Mesothelial cell of epicardium (in vitro differentiated cells): Measurements from ENCODE around the gene PRAMEF17. TPM values are rescaled to one million over a fixed set of nuclear protein-coding genes. Genes with fewer than 3 reads are reported as not detected.
"Not testable (repeated sequence)": the region's sequence is repeated elsewhere in the genome, so short reads cannot be mapped to it uniquely, and the experiment has no call there.

Experiments
- DNase-seq, 2 experiments: peaks; one replicate each; pipeline ENCODE4 v3.0.0; 2021; ENCODE audit warnings: low spot score in 2 of 2; ENCODE audit not compliant: unreplicated experiment in 2 of 2
- H3K27ac Mint-ChIP-seq: 2 replicates; pipeline ENCODE4 v1.8.0; 2021; ENCODE audit warnings: mixed read lengths
- H3K27me3 Mint-ChIP-seq: 2 replicates; pipeline ENCODE4 v1.8.0; 2021; ENCODE audit warnings: low read depth, mixed read lengths
- H3K36me3 Mint-ChIP-seq: 2 replicates; pipeline ENCODE4 v1.8.0; 2021; ENCODE audit warnings: mixed read lengths
- H3K4me1 Mint-ChIP-seq: 2 replicates; pipeline ENCODE4 v1.8.0; 2021; ENCODE audit warnings: mixed read lengths
- H3K4me3 Mint-ChIP-seq: 2 replicates; pipeline ENCODE4 v1.8.0; 2021; ENCODE audit warnings: mild to moderate bottlenecking, moderate library complexity, mixed read lengths
- H3K9me3 Mint-ChIP-seq: 2 replicates; pipeline ENCODE4 v1.8.0; 2021; ENCODE audit warnings: mixed read lengths
- CTCF ChIP-seq: fragments of 200-600 bp; sonication (generic); IDR thresholded peaks from one replicate; pipeline ENCODE4 v1.5.0; 2021; ENCODE audit warnings: antibody characterized with exemption; ENCODE audit not compliant: unreplicated experiment
- total RNA-seq: library from RNA; stranded (reverse); gene quantifications from 3 replicates; pipeline ENCODE4 v1.2.1, GENCODE V29; 2021

Gene PRAMEF17
- total RNA-seq, 1 donor from 2014 or later = not detected

DNA sequence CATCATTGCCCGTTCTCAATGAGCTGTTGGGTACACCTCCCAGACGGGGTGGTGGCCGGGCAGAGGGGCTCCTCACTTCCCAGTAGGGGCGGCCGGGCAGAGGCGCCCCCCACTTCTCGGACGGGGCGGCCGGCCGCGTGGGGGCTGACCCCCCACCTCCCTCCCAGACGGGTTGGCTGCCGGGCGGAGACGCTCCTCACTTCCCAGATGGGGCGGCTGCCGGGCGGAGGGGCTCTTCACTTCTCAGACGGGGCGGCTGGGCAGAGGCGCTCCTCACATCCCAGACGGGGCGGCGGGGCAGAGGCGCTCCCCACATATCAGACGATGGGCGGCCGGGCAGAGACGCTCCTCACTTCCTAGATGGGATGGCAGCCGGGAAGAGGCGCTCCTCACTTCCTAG is 5.3 kb downstream of the PRAMEF17 start:
- H3K9me3 Mint-ChIP-seq = peaks cover 38% of the 10 kb centered on the region
- H3K4me1 Mint-ChIP-seq, DNase-seq, H3K27me3 Mint-ChIP-seq, H3K27ac Mint-ChIP-seq, H3K36me3 Mint-ChIP-seq, H3K4me3 Mint-ChIP-seq: not testable (repeated sequence)

GRCh38 chr1:13395311-13395710 is 5.9 kb downstream of the PRAMEF17 start:
- DNase-seq, H3K27me3 Mint-ChIP-seq, H3K4me1 Mint-ChIP-seq, H3K36me3 Mint-ChIP-seq, H3K4me3 Mint-ChIP-seq, H3K27ac Mint-ChIP-seq: not testable (repeated sequence)
- peaks cover 39% of the 10 kb centered on the region for H3K9me3 Mint-ChIP-seq

- no peaks in the 10 kb centered on the region for H3K27me3 Mint-ChIP-seq
- no peak for TF ChIP-seq CTCF
- H3K9me3 Mint-ChIP-seq = peaks cover 42% of the 10 kb centered on the region
- H3K4me1 Mint-ChIP-seq = no peaks in the 10 kb centered on the region
- no peak overlapping the region for H3K4me3 Mint-ChIP-seq
- DNase-seq = no peak
- no peak overlapping the region for H3K27ac Mint-ChIP-seq
- no peaks in the 10 kb centered on the region for H3K36me3 Mint-ChIP-seq
Observed at GRCh38 chr1:13407811-13408210, 18.4 kb downstream of the PRAMEF17 start.

- peaks cover 33% of the 10 kb centered on the region for H3K9me3 Mint-ChIP-seq
- not testable (repeated sequence) for H3K27me3 Mint-ChIP-seq, H3K4me3 Mint-ChIP-seq, DNase-seq, H3K4me1 Mint-ChIP-seq, H3K27ac Mint-ChIP-seq, H3K36me3 Mint-ChIP-seq
Observed at GRCh38 chr1:13410150-13410549, 20.7 kb downstream of the PRAMEF17 start, which contains the start of gene PRAMEF20. TSS of gene PRAMEF20 (plus strand) at chr1:13410450. CDS start at chr1:13416355, 5,905 bp downstream.

DNA sequence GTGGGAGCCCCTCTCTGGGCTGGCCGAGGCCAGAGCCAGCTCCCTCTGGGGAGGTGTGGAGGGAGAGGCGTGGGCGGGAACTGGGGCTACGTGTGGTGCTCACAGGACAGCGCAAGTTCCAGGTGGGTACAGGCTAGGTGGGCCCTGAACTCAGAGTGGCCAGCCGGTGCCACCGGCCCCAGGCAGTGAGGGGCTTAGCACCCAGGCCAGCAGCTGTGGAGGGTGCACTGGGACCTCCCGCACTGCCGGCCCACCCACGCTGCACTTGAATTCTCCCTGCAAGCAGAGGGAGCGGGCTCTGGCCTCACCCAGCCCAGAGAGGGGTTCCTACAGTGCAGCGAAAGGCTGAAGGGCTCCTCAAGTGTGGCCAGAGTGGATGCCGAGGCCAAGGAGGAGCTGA is 41.1 kb downstream of the PRAMEF17 start:
- no peaks in the 10 kb centered on the region for H3K36me3 Mint-ChIP-seq
- no peak for DNase-seq
- H3K27me3 Mint-ChIP-seq = no peaks in the 10 kb centered on the region
- H3K4me3 Mint-ChIP-seq = no peak overlapping the region
- H3K27ac Mint-ChIP-seq = no peak overlapping the region
- H3K9me3 Mint-ChIP-seq = peaks cover 41% of the 10 kb centered on the region
- H3K4me1 Mint-ChIP-seq = no peaks in the 10 kb centered on the region
- TF ChIP-seq CTCF = no peak

DNA sequence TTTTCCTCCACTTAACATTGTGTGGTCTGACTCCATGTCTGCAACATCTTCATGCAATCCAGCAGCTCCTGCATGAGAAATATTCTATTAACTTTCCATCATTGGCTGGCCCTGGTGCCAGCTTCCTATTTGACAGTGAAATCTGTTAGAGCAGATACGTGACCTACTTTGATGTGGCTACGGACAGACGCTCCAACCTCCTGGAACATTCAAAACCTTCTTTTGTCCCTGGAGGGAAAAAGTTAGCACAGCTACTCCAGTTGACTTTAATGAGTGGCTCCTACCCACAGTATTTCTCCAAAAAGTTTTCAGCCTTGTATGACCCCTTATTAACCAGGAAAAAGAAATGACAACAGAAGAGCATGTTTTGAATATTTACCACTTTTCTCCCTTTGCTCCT is 42.8 kb downstream of the PRAMEF17 start:
- no peak for TF ChIP-seq CTCF

GRCh38 chr1:13433694-13434358 is 44.4 kb downstream of the PRAMEF17 start:
- not testable (repeated sequence) for H3K4me3 Mint-ChIP-seq, H3K27me3 Mint-ChIP-seq, H3K4me1 Mint-ChIP-seq, H3K27ac Mint-ChIP-seq, DNase-seq, H3K36me3 Mint-ChIP-seq
- peaks cover 55% of the 10 kb centered on the region for H3K9me3 Mint-ChIP-seq

More for the DNA sequence above, 42.8 kb downstream of the PRAMEF17 start:
- DNase-seq = no peak
- Mint-ChIP-seq H3K9me3 (peaks cover 47% of the 10 kb centered on the region), H3K36me3 (no peaks in the 10 kb centered on the region), H3K4me3 (no peak overlapping the region), H3K4me1 (no peaks in the 10 kb centered on the region), H3K27ac (no peak overlapping the region), H3K27me3 (no peaks in the 10 kb centered on the region)

GRCh38 chr1:13435458-13435857 is 46.0 kb downstream of the PRAMEF17 start:
- Mint-ChIP-seq H3K4me1 (no peaks in the 10 kb centered on the region), H3K4me3 (no peak overlapping the region), H3K9me3 (peaks cover 47% of the 10 kb centered on the region), H3K36me3 (no peaks in the 10 kb centered on the region), H3K27ac (no peak overlapping the region), H3K27me3 (no peaks in the 10 kb centered on the region)
- no peak for DNase-seq
- TF ChIP-seq CTCF = no peak

DNA sequence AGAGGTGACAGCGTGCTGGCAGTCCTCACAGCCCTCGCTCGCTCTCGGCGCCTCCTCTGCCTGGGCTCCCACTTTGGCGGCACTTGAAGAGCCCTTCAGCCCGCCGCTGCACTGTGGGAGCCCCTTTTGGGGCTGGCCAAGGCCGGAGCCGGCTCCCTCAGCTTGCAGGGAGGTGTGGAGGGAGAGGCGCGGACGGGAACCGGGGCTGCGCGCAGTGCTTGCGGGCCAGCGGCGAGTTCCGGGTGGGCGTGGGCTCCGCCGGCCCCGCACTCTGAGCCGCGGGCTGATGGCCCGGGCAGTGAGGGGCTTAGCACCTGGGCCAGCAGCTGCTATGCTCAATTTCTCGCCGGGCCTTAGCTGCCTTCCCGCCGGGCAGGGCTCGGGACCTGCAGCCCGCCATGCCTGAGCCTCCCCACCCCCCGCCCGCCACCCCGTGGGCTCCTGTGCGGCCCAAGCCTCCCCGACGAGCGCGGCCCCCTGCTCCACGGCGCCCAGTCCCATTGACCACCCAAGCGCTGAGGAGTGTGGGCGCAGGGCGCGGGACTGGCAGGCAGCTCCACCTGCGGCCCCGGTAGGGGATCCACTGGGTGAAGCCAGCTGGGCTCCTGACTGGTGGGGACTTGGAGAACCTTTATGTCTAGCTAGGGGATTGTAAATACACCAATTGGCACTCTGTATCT is 49.8 kb downstream of the PRAMEF17 start:
- not testable (repeated sequence) for H3K36me3 Mint-ChIP-seq, H3K27me3 Mint-ChIP-seq, H3K4me1 Mint-ChIP-seq, DNase-seq, H3K4me3 Mint-ChIP-seq, H3K27ac Mint-ChIP-seq
- peaks cover 43% of the 10 kb centered on the region for H3K9me3 Mint-ChIP-seq
